Stimulated activated CD4-positive, alpha-beta T cell treated with anti-CD3 and anti-CD28 coated beads, Interleukin-4, amount 100 ng/mL, for 1 hour (primary cell): ENCODE results near the gene SRPRA.
A peak's percentile ranks its signal among the peaks of the same experiment; 100 is the strongest.
"Not testable (repeated sequence)": the region's sequence is repeated elsewhere in the genome, so short reads cannot be mapped to it uniquely, and the experiment has no call there.

Experiments
- DNase-seq: peaks from one replicate; pipeline ENCODE4 v3.0.0-alpha.2; 2020

SRPRA gene

DNA sequence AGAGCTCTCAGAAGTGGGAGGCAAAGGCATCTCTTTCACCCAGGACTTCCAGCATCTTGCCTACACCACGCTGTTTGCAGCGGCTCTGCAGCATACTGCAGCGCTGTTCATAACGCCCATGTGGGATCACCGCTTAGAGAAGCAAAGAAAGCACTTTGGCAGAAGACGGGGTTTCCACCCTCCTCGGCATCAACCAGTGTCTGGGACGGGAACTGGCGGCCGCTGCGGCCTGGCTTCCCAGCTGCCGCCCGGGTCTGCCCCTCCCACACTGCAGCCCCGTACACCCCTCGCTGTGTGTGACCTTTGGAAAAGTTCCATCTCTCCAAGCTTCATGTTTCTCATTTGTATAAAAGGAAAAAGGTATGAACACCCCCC, 13.7 kb upstream of the SRPRA start:
- peak; percentile 37 for DNase-seq

- DNase-seq, result no peak
These were observed 13.0 kb upstream of the SRPRA start for GRCh38 chr11:126281666-126282175.

DNA sequence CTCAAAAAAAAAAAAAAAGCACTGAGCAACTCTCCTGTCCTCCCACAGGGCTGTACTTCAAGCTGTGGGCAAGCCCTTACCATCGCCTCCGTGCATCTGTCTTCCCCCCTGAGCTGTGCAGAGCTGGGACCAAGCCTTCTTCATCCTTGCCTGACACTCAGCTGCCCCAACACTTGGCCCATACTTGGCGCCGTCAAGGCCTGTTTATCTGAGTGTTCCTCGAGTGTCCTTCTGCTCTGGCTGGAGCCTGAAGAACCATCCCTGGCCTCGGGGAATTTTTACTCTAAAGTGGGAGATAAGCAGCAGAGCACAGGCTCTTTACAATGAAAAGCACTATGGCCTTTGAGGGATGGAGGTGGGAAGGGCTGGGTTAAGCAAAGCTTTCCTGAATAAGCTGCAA, 12.6 kb upstream of the SRPRA start:
- no peak for DNase-seq

DNA sequence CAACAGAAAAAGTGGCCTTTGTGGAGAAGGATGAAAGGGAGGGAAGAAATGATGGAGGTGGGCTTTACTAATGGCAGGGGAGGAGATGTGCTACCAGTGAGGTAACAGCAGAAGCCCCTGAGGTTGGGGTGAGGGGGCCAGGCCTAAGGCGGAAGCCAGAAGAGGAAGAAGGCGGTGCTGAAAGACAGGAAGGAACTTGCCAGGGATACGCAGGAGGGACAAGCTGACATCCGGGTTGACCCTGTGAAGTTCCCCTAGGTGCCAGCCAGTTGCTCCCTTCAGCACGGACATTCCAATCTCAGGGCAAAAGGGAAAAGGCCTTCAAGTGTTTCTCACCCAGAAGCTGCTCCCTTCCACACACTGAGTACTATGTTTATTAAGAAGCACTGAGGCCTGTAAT, 11.9 kb upstream of the SRPRA start:
- DNase-seq, result no peak

- DNase-seq, result no peak
These were observed 10.5 kb upstream of the SRPRA start for GRCh38 chr11:126279191-126279590.

DNA sequence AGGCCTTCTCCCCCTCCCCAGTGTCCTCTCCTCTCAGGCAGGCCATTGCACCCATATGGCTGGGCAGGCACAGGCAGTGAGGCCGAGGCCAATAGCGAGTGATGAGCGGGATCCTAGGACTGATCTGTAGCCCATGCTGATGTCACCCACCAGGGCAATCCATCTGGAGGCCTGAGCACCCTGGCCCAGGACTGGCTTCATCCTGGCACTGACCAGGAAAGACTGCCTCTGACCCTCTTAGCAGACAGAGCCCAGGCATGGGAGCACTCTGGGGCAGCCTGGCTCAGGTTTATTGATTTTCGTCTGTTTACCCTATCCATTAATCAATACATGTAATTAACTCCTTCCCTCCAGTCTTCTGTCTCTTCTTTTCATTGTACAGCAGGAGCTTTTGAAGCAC, 9.1 kb upstream of the SRPRA start:
- DNase-seq, result no peak

DNA sequence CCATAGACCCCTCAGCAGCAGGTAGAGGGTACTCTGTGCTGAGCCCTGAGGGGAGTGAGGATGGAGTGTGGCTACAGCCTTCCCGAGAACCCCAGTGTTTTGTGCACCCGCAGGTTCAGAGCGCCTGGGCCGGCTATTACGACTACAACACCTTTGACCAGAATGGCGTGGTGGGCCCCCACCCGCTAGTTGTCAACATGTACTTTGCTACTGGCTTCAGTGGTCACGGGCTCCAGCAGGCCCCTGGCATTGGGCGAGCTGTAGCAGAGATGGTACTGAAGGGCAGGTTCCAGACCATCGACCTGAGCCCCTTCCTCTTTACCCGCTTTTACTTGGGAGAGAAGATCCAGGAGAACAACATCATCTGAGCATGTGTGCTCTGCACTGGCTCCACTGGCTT, 8.6 kb upstream of the SRPRA start:
- DNase-seq, result no peak

GRCh38 chr11:126268361-126268707, 361 bp downstream of the SRPRA start:
- DNase-seq, result no peak

DNA sequence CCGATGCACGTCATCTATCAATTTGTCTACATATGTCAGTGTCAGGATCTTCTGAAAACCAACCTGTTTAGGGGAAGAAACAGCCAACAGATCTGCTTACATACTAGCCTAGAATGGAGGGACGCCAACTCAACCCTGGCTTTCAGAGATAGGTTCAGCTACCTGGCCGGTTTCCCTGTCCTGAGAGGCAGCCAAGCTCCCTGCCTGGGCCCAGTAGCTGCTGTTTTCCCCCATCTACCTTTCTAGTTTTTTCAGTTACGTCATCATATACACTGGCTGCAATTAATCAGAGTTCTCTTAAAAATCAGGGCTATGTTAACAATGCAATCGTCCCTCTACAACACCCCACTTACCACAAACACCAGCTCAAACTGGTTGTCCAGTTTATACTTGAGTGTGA, 1.0 kb downstream of the SRPRA start:
- DNase-seq, result no peak

- no peak for DNase-seq
These were observed 2.9 kb downstream of the SRPRA start for GRCh38 chr11:126265811-126266210.

GRCh38 chr11:126263489-126263888, 5.2 kb downstream of the SRPRA start:
- no peak for DNase-seq

GRCh38 chr11:126262216-126262615, 6.5 kb downstream of the SRPRA start:
- DNase-seq, result no peak

- no peak for DNase-seq
These were observed 10.9 kb downstream of the SRPRA start for GRCh38 chr11:126257764-126258163.

DNA sequence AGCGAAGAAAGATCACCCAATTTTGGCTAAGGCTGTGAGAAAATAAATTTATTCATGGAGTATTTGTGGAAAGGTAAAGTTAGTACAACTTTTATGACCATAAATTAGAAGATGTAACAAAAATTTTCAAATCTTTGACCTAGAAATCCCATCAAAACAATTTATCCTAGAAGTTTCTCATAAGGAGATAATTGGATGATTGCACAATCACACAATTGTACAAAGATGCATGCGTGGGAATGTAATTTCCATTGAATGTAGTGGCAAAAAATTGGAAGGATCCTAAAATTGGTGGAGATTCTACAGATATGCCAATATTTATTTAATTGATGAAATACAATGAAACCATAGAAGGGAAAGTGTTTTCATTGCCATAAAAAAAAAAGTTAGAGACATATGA, 11.6 kb downstream of the SRPRA start:
- no peak for DNase-seq

GRCh38 chr11:126256216-126256615, 12.5 kb downstream of the SRPRA start:
- no peak for DNase-seq

GRCh38 chr11:126255507-126255906, 13.2 kb downstream of the SRPRA start:
- DNase-seq, result not testable (repeated sequence)

- no peak for DNase-seq
These were observed 13.9 kb downstream of the SRPRA start for GRCh38 chr11:126254819-126255218.

GRCh38 chr11:126253265-126253664, 15.4 kb downstream of the SRPRA start:
- no peak for DNase-seq

- DNase-seq, result no peak
These were observed 22.1 kb downstream of the SRPRA start for GRCh38 chr11:126246636-126247035.

- DNase-seq, result no peak
These were observed 35.3 kb downstream of the SRPRA start for GRCh38 chr11:126233391-126233790.

GRCh38 chr11:126232683-126233082, 36.0 kb downstream of the SRPRA start:
- no peak for DNase-seq

DNA sequence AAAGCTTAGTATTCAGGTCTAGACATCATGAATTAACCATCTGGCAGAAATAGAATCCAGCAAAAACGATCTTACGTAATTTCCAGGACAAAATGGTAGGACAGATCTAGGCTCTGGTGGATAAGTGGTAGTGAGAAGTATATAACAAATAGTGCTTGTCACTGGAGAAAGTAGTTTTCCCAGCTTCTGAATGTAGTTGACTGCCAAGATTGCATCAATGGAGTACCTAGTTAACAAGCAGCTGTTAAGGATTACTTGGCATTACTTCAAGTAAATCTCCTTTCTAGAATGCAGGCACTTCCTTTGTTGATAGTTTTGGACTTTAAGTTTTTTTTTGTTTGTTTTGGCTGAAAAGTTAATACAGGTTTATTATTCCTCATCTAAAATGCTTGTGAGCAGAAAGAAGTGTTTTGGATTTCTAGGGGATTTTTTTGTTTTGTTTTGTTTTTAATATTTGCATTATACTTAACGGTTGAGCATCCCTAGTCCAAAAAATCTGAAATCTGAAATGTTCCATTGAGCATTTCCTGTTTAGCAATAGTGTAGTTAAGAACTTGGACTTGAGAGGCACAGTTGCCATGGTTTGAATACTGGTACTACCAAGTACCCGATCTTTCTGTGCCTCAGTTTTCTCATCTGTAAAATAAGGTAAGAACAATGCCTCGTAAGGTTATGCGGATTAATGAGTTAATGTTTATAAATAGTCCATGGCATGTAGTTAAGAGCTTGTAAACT, 36.8 kb downstream of the SRPRA start:
- no peak for DNase-seq

GRCh38 chr11:126229858-126230540, 38.7 kb downstream of the SRPRA start:
- DNase-seq, result no peak

GRCh38 chr11:126226334-126227084, 42.2 kb downstream of the SRPRA start:
- no peak for DNase-seq
